Stimulated activated memory B cell treated with anti-CD40 and anti-IgM and Interleukin-4, amounts not matched to agents 10 μg/mL and 1 μg/mL and 100 μg/mL, for 72 hours (primary cell): ENCODE data around the gene SERTAD1.
A peak's percentile ranks its signal among the peaks of the same experiment; 100 is the strongest.
"Not testable (repeated sequence)": the region's sequence is repeated elsewhere in the genome, so short reads cannot be mapped to it uniquely, and the experiment has no call there.

Experiments used
- ATAC-seq: fragments of 150-1000 bp; cut with Tn5 transposase; 2 replicates; pipeline ENCODE4 v1.10.0; 2021
- H3K27ac Mint-ChIP-seq: one replicate; pipeline ENCODE4 v1.8.0; 2022; ENCODE audit warnings: mild to moderate bottlenecking, mixed read lengths
- H3K27me3 Mint-ChIP-seq: one replicate; pipeline ENCODE4 v1.8.0; 2022; ENCODE audit warnings: mixed read lengths
- H3K36me3 Mint-ChIP-seq: one replicate; pipeline ENCODE4 v1.8.0; 2022; ENCODE audit warnings: mixed read lengths
- H3K4me1 Mint-ChIP-seq: one replicate; pipeline ENCODE4 v1.8.0; 2022; ENCODE audit warnings: mixed read lengths
- H3K4me3 Mint-ChIP-seq: one replicate; pipeline ENCODE4 v1.8.0; 2022; ENCODE audit warnings: mild to moderate bottlenecking, moderate library complexity, mixed read lengths
- H3K9me3 Mint-ChIP-seq: one replicate; pipeline ENCODE4 v1.8.0; 2022; ENCODE audit warnings: mixed read lengths

The SERTAD1 gene

GRCh38 chr19:40420451-40420765 lies 5.4 kb downstream of the SERTAD1 start:
- Mint-ChIP-seq H3K36me3 (no peaks in the 10 kb centered on the region), H3K27me3 (no peaks in the 10 kb centered on the region), H3K9me3 (no peaks in the 10 kb centered on the region), H3K4me1 (peaks cover 32% of the 10 kb centered on the region), H3K4me3 (peak overlapping the region; percentile 84), H3K27ac (peak overlapping the region; percentile 89)
- ATAC-seq, result no peak

- Mint-ChIP-seq H3K4me1 (peaks cover 29% of the 10 kb centered on the region), H3K9me3 (no peaks in the 10 kb centered on the region), H3K27ac (no peak overlapping the region), H3K4me3 (peak overlapping the region; percentile 14), H3K27me3 (no peaks in the 10 kb centered on the region), H3K36me3 (no peaks in the 10 kb centered on the region)
- no peak for ATAC-seq
Measured at GRCh38 chr19:40419780-40420179, 6.0 kb downstream of the SERTAD1 start.

GRCh38 chr19:40419066-40419612 lies 6.7 kb downstream of the SERTAD1 start:
- no peak overlapping the region for H3K4me3 Mint-ChIP-seq
- ATAC-seq, result no peak
- no peaks in the 10 kb centered on the region for H3K9me3 Mint-ChIP-seq
- H3K4me1 Mint-ChIP-seq, result peaks cover 23% of the 10 kb centered on the region
- no peak overlapping the region for H3K27ac Mint-ChIP-seq
- H3K36me3 Mint-ChIP-seq, result no peaks in the 10 kb centered on the region
- H3K27me3 Mint-ChIP-seq, result no peaks in the 10 kb centered on the region

GRCh38 chr19:40418040-40418439 lies 7.8 kb downstream of the SERTAD1 start:
- H3K36me3 Mint-ChIP-seq, result no peaks in the 10 kb centered on the region

GRCh38 chr19:40417643-40417981 lies 8.2 kb downstream of the SERTAD1 start:
- Mint-ChIP-seq H3K9me3 (no peaks in the 10 kb centered on the region), H3K27ac (peak overlapping the region; percentile 51), H3K36me3 (no peaks in the 10 kb centered on the region), H3K4me1 (peaks cover 19% of the 10 kb centered on the region), H3K27me3 (no peaks in the 10 kb centered on the region), H3K4me3 (no peak overlapping the region)
- no peak for ATAC-seq

More at GRCh38 chr19:40418040-40418439, 7.8 kb downstream of the SERTAD1 start:
- Mint-ChIP-seq H3K9me3 (no peaks in the 10 kb centered on the region), H3K4me3 (no peak overlapping the region), H3K27ac (peak overlapping the region; percentile 51), H3K27me3 (no peaks in the 10 kb centered on the region), H3K4me1 (peaks cover 19% of the 10 kb centered on the region)
- ATAC-seq, result no peak

GRCh38 chr19:40416918-40417642 lies 8.7 kb downstream of the SERTAD1 start:
- Mint-ChIP-seq H3K4me1 (peaks cover 19% of the 10 kb centered on the region), H3K36me3 (no peaks in the 10 kb centered on the region), H3K27ac (peak overlapping the region; percentile 51), H3K9me3 (no peaks in the 10 kb centered on the region), H3K27me3 (no peaks in the 10 kb centered on the region), H3K4me3 (no peak overlapping the region)
- no peak for ATAC-seq

GRCh38 chr19:40415768-40416167 lies 10.0 kb downstream of the SERTAD1 start:
- Mint-ChIP-seq H3K27me3 (no peaks in the 10 kb centered on the region), H3K4me3 (no peak overlapping the region), H3K9me3 (no peaks in the 10 kb centered on the region), H3K36me3 (no peaks in the 10 kb centered on the region), H3K27ac (no peak overlapping the region), H3K4me1 (peaks cover 32% of the 10 kb centered on the region)
- no peak for ATAC-seq

- peak overlapping the region; percentile 21 for H3K27ac Mint-ChIP-seq
- H3K9me3 Mint-ChIP-seq, result no peaks in the 10 kb centered on the region
- peaks cover 40% of the 10 kb centered on the region for H3K4me1 Mint-ChIP-seq
- H3K36me3 Mint-ChIP-seq, result no peaks in the 10 kb centered on the region
- ATAC-seq, result no peak
- no peak overlapping the region for H3K4me3 Mint-ChIP-seq
- H3K27me3 Mint-ChIP-seq, result no peaks in the 10 kb centered on the region
Measured at GRCh38 chr19:40414542-40415535, 11.0 kb downstream of the SERTAD1 start.

- no peaks in the 10 kb centered on the region for H3K36me3 Mint-ChIP-seq
- no peak for ATAC-seq
- H3K27me3 Mint-ChIP-seq, result no peaks in the 10 kb centered on the region
- peak within 1 kb of the TSS; percentile 78 for H3K27ac Mint-ChIP-seq
- no peaks in the 10 kb centered on the region for H3K9me3 Mint-ChIP-seq
- no peak within 1 kb of the TSS for H3K4me3 Mint-ChIP-seq
- H3K4me1 Mint-ChIP-seq, result peaks cover 45% of the 10 kb centered on the region
Measured at GRCh38 chr19:40413291-40413845, 12.4 kb downstream of the SERTAD1 start, which contains the start of gene PRX. Gene PRX (minus strand): TSS chr19:40413378. CDS start chr19:40407932, 5,446 bp downstream.

GRCh38 chr19:40412866-40413265 lies 12.9 kb downstream of the SERTAD1 start:
- no peaks in the 10 kb centered on the region for H3K36me3 Mint-ChIP-seq
- peaks cover 43% of the 10 kb centered on the region for H3K4me1 Mint-ChIP-seq
- no peak for ATAC-seq
- no peak overlapping the region for H3K27ac Mint-ChIP-seq
- no peak overlapping the region for H3K4me3 Mint-ChIP-seq
- H3K27me3 Mint-ChIP-seq, result no peaks in the 10 kb centered on the region
- H3K9me3 Mint-ChIP-seq, result no peaks in the 10 kb centered on the region

- Mint-ChIP-seq H3K27ac (peak overlapping the region; percentile 78), H3K4me3 (no peak overlapping the region), H3K4me1 (peaks cover 42% of the 10 kb centered on the region), H3K36me3 (no peaks in the 10 kb centered on the region), H3K27me3 (no peaks in the 10 kb centered on the region), H3K9me3 (no peaks in the 10 kb centered on the region)
- ATAC-seq, result no peak
Measured at GRCh38 chr19:40411958-40412499, 13.8 kb downstream of the SERTAD1 start.

GRCh38 chr19:40411125-40411842 lies 14.5 kb downstream of the SERTAD1 start:
- no peak overlapping the region for H3K4me3 Mint-ChIP-seq
- H3K4me1 Mint-ChIP-seq, result peaks cover 37% of the 10 kb centered on the region
- no peaks in the 10 kb centered on the region for H3K9me3 Mint-ChIP-seq
- ATAC-seq, result peak; percentile 22
- H3K36me3 Mint-ChIP-seq, result no peaks in the 10 kb centered on the region
- H3K27ac Mint-ChIP-seq, result peak overlapping the region; percentile 78
- no peaks in the 10 kb centered on the region for H3K27me3 Mint-ChIP-seq

GRCh38 chr19:40410030-40410389 lies 15.8 kb downstream of the SERTAD1 start:
- Mint-ChIP-seq H3K4me3 (no peak overlapping the region), H3K4me1 (peaks cover 37% of the 10 kb centered on the region), H3K9me3 (no peaks in the 10 kb centered on the region), H3K27ac (peak overlapping the region; percentile 45), H3K27me3 (no peaks in the 10 kb centered on the region), H3K36me3 (no peaks in the 10 kb centered on the region)
- ATAC-seq, result peak; percentile 57

GRCh38 chr19:40408598-40408925 lies 17.2 kb downstream of the SERTAD1 start:
- H3K4me3 Mint-ChIP-seq, H3K27ac Mint-ChIP-seq, H3K36me3 Mint-ChIP-seq, H3K27me3 Mint-ChIP-seq, H3K9me3 Mint-ChIP-seq, ATAC-seq: not testable (repeated sequence)
- H3K4me1 Mint-ChIP-seq, result peaks cover 43% of the 10 kb centered on the region
